Measurements from ENCODE around the gene MEGF6.

The MEGF6 gene

DNA sequence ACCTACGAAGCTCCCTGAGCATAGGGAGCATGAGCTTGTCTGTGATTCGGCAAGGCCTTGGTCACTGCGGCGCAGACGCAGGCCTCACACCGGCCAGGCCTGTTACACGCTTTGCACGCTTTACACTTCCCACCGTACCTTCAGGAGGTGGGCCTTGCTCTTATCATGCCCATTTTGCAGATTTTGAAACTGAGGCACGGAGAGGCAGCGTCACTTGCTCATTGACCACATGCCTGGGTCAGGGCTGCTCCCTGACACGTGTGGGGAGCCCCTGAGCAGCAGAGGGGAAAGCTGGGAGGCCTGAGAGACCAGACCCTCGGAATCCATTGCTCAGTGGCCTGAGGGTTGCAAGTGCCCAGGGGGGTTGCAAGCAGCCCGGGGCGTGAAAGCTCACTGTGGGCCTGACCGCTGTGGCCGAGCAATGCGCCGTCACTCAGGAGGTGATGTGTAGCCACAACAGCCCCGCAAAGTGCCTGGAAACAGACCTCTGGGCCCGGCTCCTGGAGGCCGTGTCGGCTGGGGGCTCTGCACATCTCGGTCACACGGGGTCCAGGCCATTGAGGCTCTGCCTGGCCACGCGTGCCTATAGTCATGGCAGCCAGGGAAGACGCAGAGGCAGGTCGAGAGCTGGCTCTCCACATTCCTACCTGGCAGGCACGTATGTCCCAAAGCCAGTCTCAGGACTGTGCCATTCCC is 149.9 kb downstream of the MEGF6 start:
- Histone ChIP-seq H3K27me3 (peaks cover 0 to 10% of the 10 kb centered on the region in 2 donors), H3K36me3 (no peaks in the 10 kb centered on the region), H3K9me3 (no peaks in the 10 kb centered on the region), H3K27ac (no peak overlapping the region), H3K4me3 (no peak overlapping the region), H3K4me1 (peaks cover 0 to 26% (median 12%) of the 10 kb centered on the region in 4 donors)
- TF ChIP-seq, protein P1, sequence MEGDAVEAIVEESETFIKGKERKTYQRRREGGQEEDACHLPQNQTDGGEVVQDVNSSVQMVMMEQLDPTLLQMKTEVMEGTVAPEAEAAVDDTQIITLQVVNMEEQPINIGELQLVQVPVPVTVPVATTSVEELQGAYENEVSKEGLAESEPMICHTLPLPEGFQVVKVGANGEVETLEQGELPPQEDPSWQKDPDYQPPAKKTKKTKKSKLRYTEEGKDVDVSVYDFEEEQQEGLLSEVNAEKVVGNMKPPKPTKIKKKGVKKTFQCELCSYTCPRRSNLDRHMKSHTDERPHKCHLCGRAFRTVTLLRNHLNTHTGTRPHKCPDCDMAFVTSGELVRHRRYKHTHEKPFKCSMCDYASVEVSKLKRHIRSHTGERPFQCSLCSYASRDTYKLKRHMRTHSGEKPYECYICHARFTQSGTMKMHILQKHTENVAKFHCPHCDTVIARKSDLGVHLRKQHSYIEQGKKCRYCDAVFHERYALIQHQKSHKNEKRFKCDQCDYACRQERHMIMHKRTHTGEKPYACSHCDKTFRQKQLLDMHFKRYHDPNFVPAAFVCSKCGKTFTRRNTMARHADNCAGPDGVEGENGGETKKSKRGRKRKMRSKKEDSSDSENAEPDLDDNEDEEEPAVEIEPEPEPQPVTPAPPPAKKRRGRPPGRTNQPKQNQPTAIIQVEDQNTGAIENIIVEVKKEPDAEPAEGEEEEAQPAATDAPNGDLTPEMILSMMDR (IDR thresholded peaks at IDR 0.05) = no peak
- intact Hi-C loops (cut with DNase I; ENCODE audit: low total_unique reads) = no loop called here
- DNase-seq = no peak

DNA sequence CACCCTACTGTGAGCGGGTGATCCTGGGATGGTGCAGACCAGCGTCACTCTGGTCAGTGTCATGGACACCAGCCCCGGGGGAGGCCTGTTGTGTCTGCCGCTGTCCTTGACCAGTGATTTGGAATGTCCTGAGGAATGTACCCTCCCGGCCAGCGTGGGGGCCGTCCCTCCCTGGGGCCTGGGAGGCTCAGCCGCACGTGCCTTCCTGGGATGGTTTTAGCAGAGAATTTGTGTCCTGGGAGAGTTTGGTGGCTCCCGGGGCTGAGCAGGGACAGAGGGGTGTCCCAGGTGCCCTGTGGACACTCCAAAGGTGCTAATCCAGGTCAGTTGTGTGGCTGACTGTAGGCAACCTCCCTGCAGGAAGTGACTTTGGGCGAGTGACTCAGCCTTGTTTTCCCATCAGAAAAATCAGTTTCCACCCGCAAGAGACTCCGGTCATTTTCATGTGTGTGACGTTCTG is 150.6 kb downstream of the MEGF6 start:
- peaks cover 0 to 26% (median 12%) of the 10 kb centered on the region in 4 donors for H3K4me1 ChIP-seq
- no peaks in the 10 kb centered on the region for H3K9me3 ChIP-seq
- TF ChIP-seq, protein P1 (IDR thresholded peaks at IDR 0.05) = no peak
- DNase-seq = no peak
- H3K36me3 ChIP-seq = no peaks in the 10 kb centered on the region
- peaks cover 0 to 14% of the 10 kb centered on the region in 2 donors for H3K27me3 ChIP-seq
- no peak overlapping the region for H3K4me3 ChIP-seq
- intact Hi-C loops (cut with DNase I; ENCODE audit: low total_unique reads) = no loop called here
- no peak overlapping the region for H3K27ac ChIP-seq

DNA sequence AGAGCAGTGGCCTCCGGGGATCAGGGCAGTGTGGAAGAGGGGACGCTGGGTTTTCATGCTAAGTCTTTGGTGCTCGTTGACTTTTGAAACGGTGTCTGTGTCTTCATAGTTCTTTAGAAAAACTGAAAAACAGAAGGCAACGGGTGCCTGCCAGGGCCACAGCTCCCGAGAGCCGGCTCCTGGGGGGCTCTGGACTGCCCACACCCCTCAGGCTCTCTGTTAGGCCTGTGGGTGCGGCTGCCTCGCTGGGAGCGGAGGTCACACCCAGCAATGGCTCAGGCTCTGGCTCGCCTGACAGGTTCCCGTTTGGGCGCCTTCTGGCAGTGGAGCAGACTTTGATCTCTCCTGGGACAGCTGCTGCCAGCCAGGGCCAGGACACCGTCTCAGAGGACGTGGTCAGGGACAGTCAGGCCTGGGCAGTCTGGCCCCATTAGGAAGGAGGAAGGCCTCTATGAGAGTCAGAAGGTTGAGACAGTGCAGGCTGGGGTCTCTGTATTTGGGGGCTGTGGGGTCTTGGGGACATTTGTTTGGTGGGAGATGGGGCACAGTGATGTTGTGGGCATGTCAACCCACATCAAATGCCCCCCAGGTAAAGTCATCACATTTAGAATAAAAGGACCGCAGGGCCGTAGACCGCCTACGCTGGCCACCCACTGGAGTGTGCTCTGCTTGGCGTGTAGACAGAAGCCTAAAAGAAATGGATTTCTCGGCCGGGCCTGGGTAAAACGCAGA is 151.2 kb downstream of the MEGF6 start:
- H3K4me3 ChIP-seq = no peak overlapping the region
- H3K27ac ChIP-seq = no peak overlapping the region
- DNase-seq = no peak
- no peaks in the 10 kb centered on the region for H3K9me3 ChIP-seq
- peaks cover 0 to 28% (median 13%) of the 10 kb centered on the region in 4 donors for H3K4me1 ChIP-seq
- TF ChIP-seq, protein P1 (IDR thresholded peaks at IDR 0.05) = no peak
- peaks cover 0 to 16% of the 10 kb centered on the region in 2 donors for H3K27me3 ChIP-seq
- intact Hi-C loops (cut with DNase I; ENCODE audit: low total_unique reads) = loop anchor here (10.0 kb wide), 1 partner anchor 265 kb away; no protein-coding TSS in a partner anchor
- H3K36me3 ChIP-seq = no peaks in the 10 kb centered on the region

DNA sequence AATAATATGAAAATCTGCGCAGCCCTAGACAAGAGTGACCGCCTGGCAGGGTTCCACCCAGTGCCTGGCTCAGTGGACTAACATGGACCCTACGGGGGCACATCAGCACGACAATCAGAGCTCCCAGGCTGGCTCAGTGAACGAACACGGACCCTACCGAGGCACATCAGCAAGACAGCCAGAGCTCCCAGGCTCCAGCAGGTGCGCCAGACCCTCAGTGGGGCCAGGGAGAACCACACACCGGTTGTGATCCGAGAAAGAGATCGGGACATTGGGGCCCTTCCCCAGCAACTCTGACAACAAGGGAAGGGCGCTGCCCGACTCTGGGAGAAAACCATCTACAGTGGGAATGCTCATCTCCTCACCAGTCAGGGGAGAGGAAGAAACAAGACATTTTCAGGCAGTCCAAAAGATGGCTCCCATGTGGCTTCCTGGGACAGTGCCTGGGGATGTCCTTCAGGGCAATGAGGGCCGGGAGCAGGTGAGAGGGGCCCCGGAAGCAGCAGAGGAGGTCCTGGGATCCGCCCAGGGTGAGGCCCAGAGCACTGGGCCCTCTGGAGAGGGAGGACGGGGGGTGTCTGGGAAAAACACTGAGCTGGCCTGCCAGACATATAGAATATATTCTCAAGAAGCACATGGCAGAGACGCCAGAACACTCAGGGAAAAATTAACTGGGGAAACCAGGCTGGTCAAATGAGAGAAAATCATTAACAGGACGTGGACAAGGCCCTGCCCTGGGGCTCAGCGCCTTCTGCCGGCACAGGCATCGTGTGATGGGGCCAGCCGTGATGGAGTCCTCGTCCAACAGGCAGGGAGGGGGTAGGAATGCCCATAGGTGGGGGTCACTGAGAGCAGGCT is 152.0 kb downstream of the MEGF6 start:
- no peak for DNase-seq
- H3K4me3 ChIP-seq = no peak overlapping the region
- H3K4me1 ChIP-seq = peaks cover 0 to 36% (median 21%) of the 10 kb centered on the region in 4 donors
- peaks cover 0 to 24% of the 10 kb centered on the region in 2 donors for H3K27me3 ChIP-seq
- no peaks in the 10 kb centered on the region for H3K9me3 ChIP-seq
- no peaks in the 10 kb centered on the region for H3K36me3 ChIP-seq
- intact Hi-C loops (cut with DNase I; ENCODE audit: low total_unique reads) = loop anchor here (10.0 kb wide), 1 partner anchor 266 kb away; no protein-coding TSS in a partner anchor
- H3K27ac ChIP-seq = no peak overlapping the region
- TF ChIP-seq, protein P1 (IDR thresholded peaks at IDR 0.05) = no peak
